SH-SY5Y (cell line): ENCODE data around the gene PITRM1.

ENCODE experiments used
- GATA2 ChIP-seq: IDR thresholded peaks from 2 replicates; pipeline ENCODE4 v1.6.1; 2011; ENCODE audit warnings: mild to moderate bottlenecking, low read depth, low read length
- GATA3 ChIP-seq: IDR thresholded peaks from 2 replicates; pipeline ENCODE4 v1.6.1; 2011; ENCODE audit warnings: low read depth, mild to moderate bottlenecking, low read length, moderate library complexity

DNA sequence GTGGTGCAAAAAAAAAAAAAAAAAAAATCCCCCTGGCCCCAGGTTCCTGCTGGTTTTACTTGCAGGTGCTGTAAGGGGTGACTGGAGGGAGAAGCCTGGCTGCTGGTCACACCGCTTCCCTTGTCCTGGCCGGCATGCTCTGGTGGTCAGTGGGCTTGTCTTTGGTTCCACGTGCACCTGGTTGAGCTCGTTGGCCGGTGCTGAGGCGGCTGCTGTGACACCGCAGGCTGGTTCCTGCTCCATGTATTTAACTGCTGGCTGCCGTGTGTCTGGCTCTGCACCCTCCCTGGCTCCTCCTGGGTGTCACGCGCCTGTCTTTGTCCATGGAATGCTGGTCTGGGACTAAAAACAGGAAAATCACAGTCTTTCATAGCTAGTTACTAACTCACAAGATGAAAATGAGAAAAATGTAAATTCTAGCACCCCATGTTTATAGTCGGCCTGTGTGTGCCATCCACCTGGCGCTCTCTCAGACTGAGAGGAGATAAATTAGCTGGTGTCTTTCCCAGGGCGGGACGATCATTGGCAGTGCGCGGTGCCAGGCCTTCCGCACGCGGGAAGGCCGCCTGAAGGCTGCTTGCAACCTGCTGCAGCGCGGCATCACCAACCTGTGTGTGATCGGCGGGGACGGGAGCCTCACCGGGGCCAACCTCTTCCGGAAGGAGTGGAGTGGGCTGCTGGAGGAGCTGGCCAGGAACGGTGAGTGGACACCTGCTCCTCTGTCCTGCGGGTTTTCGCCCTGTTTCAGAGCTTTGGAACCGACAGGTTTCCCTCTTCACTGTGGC is 71.5 kb downstream of the PITRM1 start:
- TF ChIP-seq GATA2 (no peak), GATA3 (no peak)
